ENCODE data around the gene TAX1BP1. TPM values are rescaled to one million over a fixed set of nuclear protein-coding genes. Genes with fewer than 3 reads are reported as not detected.

Gene TAX1BP1
- total RNA-seq, 2 donors from 2014 or later: 38.9 to 57.6 TPM

DNA sequence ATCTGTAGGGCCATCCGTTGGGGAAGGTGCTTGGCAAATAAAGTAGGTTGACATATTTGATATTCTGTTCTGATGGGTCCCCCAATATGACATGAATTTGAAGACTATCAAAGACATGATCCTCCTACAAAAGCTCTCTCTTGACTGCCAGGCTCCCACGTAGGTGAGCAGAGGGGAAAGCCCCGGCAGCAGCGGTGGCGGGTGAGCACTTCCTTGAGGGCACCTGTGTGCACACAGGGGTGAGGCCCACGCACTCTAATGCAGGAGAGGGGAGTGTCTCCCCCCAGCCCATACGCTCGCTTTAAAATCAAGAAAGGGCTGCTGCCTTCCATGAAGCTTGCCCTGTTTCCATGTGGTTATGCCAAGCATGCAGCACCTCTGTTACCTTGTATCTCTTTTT lies 100.4 kb downstream of the TAX1BP1 start:
- H3K27me3 ChIP-seq: no peaks in the 10 kb centered on the region
- no peaks in the 10 kb centered on the region for H3K36me3 ChIP-seq (replicated peaks in 1 of 2; ENCODE audit: insufficient read depth in 1 of 2, low read depth in 2 of 2)
- no peak for DNase-seq
- TF ChIP-seq, protein P1, sequence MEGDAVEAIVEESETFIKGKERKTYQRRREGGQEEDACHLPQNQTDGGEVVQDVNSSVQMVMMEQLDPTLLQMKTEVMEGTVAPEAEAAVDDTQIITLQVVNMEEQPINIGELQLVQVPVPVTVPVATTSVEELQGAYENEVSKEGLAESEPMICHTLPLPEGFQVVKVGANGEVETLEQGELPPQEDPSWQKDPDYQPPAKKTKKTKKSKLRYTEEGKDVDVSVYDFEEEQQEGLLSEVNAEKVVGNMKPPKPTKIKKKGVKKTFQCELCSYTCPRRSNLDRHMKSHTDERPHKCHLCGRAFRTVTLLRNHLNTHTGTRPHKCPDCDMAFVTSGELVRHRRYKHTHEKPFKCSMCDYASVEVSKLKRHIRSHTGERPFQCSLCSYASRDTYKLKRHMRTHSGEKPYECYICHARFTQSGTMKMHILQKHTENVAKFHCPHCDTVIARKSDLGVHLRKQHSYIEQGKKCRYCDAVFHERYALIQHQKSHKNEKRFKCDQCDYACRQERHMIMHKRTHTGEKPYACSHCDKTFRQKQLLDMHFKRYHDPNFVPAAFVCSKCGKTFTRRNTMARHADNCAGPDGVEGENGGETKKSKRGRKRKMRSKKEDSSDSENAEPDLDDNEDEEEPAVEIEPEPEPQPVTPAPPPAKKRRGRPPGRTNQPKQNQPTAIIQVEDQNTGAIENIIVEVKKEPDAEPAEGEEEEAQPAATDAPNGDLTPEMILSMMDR (IDR thresholded peaks at IDR 0.05): no peak
- TF ChIP-seq POLR2A (IDR thresholded peaks at IDR 0.05): no peak
- no peak overlapping the region for H3K4me3 ChIP-seq
- ATAC-seq: no peak
- WGBS, 2 donors: 85 to 93% methylated on average over 7 to 8 of the region's 8 CpGs
- intact Hi-C loops (cut with DNase I): no loop called here
- no peak overlapping the region for H3K27ac ChIP-seq
- no peaks in the 10 kb centered on the region for H3K9me3 ChIP-seq
- H3K4me1 ChIP-seq: peaks cover 11% of the 10 kb centered on the region

DNA sequence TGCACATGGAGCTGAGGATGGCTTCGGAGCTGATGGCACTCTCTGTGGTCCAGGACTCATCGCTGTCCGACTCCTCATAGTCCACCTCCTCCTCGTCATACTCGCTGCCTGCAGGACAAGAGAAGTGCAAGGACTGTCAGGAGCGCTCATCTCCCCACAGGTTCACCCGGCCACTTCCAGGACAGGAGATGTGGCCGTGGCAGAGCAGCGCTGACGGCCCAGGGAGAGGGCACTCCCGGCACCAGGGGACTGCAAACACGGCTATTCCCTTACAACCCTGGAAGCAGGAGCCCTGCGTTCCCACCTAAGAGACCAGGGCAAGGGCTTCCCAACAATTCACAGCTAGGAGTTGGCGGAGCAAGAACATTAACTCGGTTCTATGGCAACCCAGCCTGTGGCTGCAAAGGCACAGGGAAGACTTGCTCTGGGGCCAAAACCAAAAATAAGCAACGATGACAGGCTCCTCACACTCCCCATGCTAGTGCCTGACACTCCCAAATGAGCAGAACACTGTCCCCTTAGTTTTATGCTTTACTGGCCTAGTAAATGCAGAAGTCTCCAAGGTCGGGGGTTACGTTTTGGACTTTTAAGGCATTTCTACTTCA lies 100.9 kb downstream of the TAX1BP1 start:
- WGBS, 2 donors: 91 to 95% methylated on average over 17 of the region's 18 CpGs
- ATAC-seq (no peak), DNase-seq (no peak)
- Histone ChIP-seq H3K27ac (no peak overlapping the region), H3K36me3 (replicated peaks in 1 of 2; ENCODE audit: insufficient read depth in 1 of 2, low read depth in 2 of 2) (no peaks in the 10 kb centered on the region), H3K4me1 (peaks cover 11% of the 10 kb centered on the region), H3K27me3 (no peaks in the 10 kb centered on the region), H3K9me3 (no peaks in the 10 kb centered on the region), H3K4me3 (no peak overlapping the region)
- intact Hi-C loops (cut with DNase I): no loop called here
- TF ChIP-seq POLR2A (IDR thresholded peaks at IDR 0.05): no peak
- TF ChIP-seq, protein P1 (IDR thresholded peaks at IDR 0.05): no peak

DNA sequence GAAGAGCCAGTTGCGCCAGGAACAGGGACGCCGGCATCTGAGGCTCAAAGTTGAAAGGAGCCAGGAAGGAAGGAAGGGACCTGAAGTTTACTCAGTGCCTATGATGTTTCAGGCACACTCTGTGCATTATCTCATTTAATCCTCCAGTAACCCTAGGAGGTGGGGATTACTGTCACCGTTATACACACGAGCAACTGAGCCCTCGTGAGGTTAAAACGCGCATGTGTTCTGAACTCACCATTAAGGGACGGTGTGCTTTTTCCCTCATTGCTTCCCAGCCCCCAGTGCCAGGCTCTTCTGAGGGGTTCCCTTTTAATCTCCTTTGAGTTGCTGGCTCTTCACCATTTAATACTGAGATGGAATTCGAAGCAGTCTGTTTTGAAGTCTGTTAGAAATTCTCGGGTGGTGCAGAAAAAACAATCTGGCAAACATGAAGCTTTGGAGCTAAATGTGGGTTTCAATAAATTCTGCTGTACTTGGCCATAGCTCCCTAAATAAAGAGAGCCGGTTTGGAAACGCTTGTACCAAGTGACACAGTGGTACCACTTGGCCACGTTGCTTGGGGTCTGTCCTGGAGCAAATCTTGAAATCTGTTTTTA lies 102.2 kb downstream of the TAX1BP1 start:
- intact Hi-C loops (cut with DNase I): no loop called here
- no peak for ATAC-seq
- Histone ChIP-seq H3K4me1 (peaks cover 11% of the 10 kb centered on the region), H3K4me3 (no peak overlapping the region), H3K9me3 (no peaks in the 10 kb centered on the region), H3K27me3 (no peaks in the 10 kb centered on the region), H3K27ac (no peak overlapping the region), H3K36me3 (replicated peaks in 1 of 2; ENCODE audit: insufficient read depth in 1 of 2, low read depth in 2 of 2) (no peaks in the 10 kb centered on the region)
- TF ChIP-seq, protein P1 (IDR thresholded peaks at IDR 0.05): no peak
- TF ChIP-seq POLR2A (IDR thresholded peaks at IDR 0.05): no peak
- 88% methylated on average over 14 of the region's 14 CpGs for WGBS, 2 donors
- no peak for DNase-seq

DNA sequence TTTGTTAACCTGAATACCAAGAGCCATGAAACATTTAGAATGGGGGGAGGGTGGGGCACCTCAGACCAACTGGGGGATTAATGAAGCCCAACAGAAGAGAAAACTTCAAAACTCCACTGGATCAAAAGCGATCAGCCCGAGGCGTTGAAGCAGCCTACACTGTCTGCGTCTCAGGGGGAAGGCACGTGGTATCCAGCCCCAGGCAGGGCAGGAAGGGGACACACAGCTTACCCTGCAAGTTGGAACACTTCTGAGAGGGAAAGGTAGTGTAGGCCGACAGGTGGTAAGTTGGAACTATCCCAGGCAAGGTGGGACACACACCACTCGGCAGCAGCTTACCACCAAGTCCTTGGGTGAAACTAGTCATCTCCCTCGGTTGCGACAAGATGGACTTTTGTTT lies 102.9 kb downstream of the TAX1BP1 start:
- TF ChIP-seq POLR2A (IDR thresholded peaks at IDR 0.05): no peak
- TF ChIP-seq, protein P1 (IDR thresholded peaks at IDR 0.05): no peak
- Histone ChIP-seq H3K4me3 (no peak overlapping the region), H3K27me3 (no peaks in the 10 kb centered on the region), H3K4me1 (peaks cover 11% of the 10 kb centered on the region), H3K27ac (peak overlapping the region in 1 of 4 donors; percentile 14), H3K9me3 (no peaks in the 10 kb centered on the region), H3K36me3 (replicated peaks in 1 of 2; ENCODE audit: insufficient read depth in 1 of 2, low read depth in 2 of 2) (no peaks in the 10 kb centered on the region)
- 42 to 49% methylated on average over 9 of the region's 9 CpGs for WGBS, 2 donors
- DNase-seq (peak in 3 of 4 donors; percentile 41 to 67 (median 56)), ATAC-seq (peak; percentile 38)
- intact Hi-C loops (cut with DNase I): no loop called here
